Measurements from ENCODE around the gene FUCA1. TPM values are rescaled to one million over a fixed set of nuclear protein-coding genes. Genes with fewer than 3 reads are reported as not detected.
"Not testable (repeated sequence)": the region's sequence is repeated elsewhere in the genome, so short reads cannot be mapped to it uniquely, and the experiment has no call there.

Gene FUCA1
- total and polyA plus RNA-seq, 12 donors: 10.6 to 34.0 (median 14.8) TPM

- H3K36me3 ChIP-seq: no peaks in the 10 kb centered on the region
- H3K27ac ChIP-seq: no peak overlapping the region
- intact Hi-C loops (cut with DNase I): no loop called here
- DNase-seq: no peak
- no peak for ATAC-seq
- H3K4me1 ChIP-seq: peaks cover 0 to 11% (median 5%) of the 10 kb centered on the region in 9 donors
- no peak overlapping the region for H3K4me3 ChIP-seq
- WGBS, 2 donors: 77 to 84% methylated on average over 3 of the region's 3 CpGs
- H3K27me3 ChIP-seq: no peaks in the 10 kb centered on the region
- no peak for TF ChIP-seq CTCF (IDR thresholded peaks at IDR 0.05)
- no peaks in the 10 kb centered on the region for H3K9me3 ChIP-seq
These were observed 32.1 kb downstream of the FUCA1 start for GRCh38 chr1:23836037-23836436.

GRCh38 chr1:23834156-23834555 lies 33.9 kb downstream of the FUCA1 start:
- H3K27me3 ChIP-seq; ATAC-seq; DNase-seq; H3K27ac ChIP-seq; H3K4me3 ChIP-seq; intact Hi-C loops (cut with DNase I); H3K9me3 ChIP-seq; H3K36me3 ChIP-seq: not testable (repeated sequence)
- 84 to 88% methylated on average over 6 of the region's 6 CpGs for WGBS, 2 donors
- peaks cover 0 to 11% (median 5%) of the 10 kb centered on the region in 9 donors for H3K4me1 ChIP-seq

GRCh38 chr1:23827717-23828116 lies 40.4 kb downstream of the FUCA1 start:
- Histone ChIP-seq H3K4me3 (no peak overlapping the region), H3K27me3 (no peaks in the 10 kb centered on the region), H3K27ac (no peak overlapping the region), H3K4me1 (peaks cover 2 to 22% (median 14%) of the 10 kb centered on the region in 9 donors), H3K9me3 (no peaks in the 10 kb centered on the region), H3K36me3 (no peaks in the 10 kb centered on the region)
- no peak for DNase-seq
- ATAC-seq: no peak
- no peak for TF ChIP-seq CTCF (IDR thresholded peaks at IDR 0.05)
- intact Hi-C loops (cut with DNase I): loop anchor here in 2 of 10 donors (5.0 to 10.0 kb wide), 2 partner anchors 40 to 197 kb away; partner anchors contain the start of gene FUCA1 (in 1 of the 2)
- WGBS, 2 donors: 61 to 78% methylated on average over 1 of the region's 1 CpG

- not testable (repeated sequence) for H3K4me3 ChIP-seq, H3K9me3 ChIP-seq, H3K27ac ChIP-seq, ATAC-seq, DNase-seq, H3K27me3 ChIP-seq, H3K36me3 ChIP-seq
- H3K4me1 ChIP-seq: peaks cover 2 to 22% (median 14%) of the 10 kb centered on the region in 9 donors
- 97% methylated on average over 13 of the region's 13 CpGs for WGBS, 2 donors
- intact Hi-C loops (cut with DNase I): loop anchor here in 2 of 10 donors (5.0 to 10.0 kb wide), 2 partner anchors 41 to 198 kb away; partner anchors contain the start of gene FUCA1 (in 1 of the 2)
These were observed 41.5 kb downstream of the FUCA1 start for GRCh38 chr1:23826590-23826989.

GRCh38 chr1:23825762-23826522 lies 42.1 kb downstream of the FUCA1 start:
- no peaks in the 10 kb centered on the region for H3K27me3 ChIP-seq
- peak overlapping the region; percentile 74 to 99 (median 92) for H3K4me3 ChIP-seq
- no peaks in the 10 kb centered on the region for H3K36me3 ChIP-seq
- no peak for TF ChIP-seq CTCF (IDR thresholded peaks at IDR 0.05)
- no peaks in the 10 kb centered on the region for H3K9me3 ChIP-seq
- DNase-seq (no peak), ATAC-seq (peak in 2 of 8 donors; percentile 10 to 21)
- 69 to 70% methylated on average over 23 to 24 of the region's 24 CpGs for WGBS, 2 donors
- intact Hi-C loops (cut with DNase I): loop anchor here in 2 of 10 donors (5.0 to 10.0 kb wide), 2 partner anchors 41 to 199 kb away; partner anchors contain the start of gene FUCA1 (in 1 of the 2)
- H3K27ac ChIP-seq: peak overlapping the region; percentile 87 to 99 (median 96)
- H3K4me1 ChIP-seq: peaks cover 2 to 22% (median 14%) of the 10 kb centered on the region in 9 donors

All from heart right ventricle (tissue), 16 donors.